Measurements from ENCODE around the gene THAP7. TPM values are rescaled to one million over a fixed set of nuclear protein-coding genes. Genes with fewer than 3 reads are reported as not detected.

THAP7 gene
- total and polyA plus RNA-seq, 9 of the 15 experiments (the other 6 are each of a cell fraction or from before 2014, with no cell fraction given) = 7.9 to 263 (median 84.1) TPM

DNA sequence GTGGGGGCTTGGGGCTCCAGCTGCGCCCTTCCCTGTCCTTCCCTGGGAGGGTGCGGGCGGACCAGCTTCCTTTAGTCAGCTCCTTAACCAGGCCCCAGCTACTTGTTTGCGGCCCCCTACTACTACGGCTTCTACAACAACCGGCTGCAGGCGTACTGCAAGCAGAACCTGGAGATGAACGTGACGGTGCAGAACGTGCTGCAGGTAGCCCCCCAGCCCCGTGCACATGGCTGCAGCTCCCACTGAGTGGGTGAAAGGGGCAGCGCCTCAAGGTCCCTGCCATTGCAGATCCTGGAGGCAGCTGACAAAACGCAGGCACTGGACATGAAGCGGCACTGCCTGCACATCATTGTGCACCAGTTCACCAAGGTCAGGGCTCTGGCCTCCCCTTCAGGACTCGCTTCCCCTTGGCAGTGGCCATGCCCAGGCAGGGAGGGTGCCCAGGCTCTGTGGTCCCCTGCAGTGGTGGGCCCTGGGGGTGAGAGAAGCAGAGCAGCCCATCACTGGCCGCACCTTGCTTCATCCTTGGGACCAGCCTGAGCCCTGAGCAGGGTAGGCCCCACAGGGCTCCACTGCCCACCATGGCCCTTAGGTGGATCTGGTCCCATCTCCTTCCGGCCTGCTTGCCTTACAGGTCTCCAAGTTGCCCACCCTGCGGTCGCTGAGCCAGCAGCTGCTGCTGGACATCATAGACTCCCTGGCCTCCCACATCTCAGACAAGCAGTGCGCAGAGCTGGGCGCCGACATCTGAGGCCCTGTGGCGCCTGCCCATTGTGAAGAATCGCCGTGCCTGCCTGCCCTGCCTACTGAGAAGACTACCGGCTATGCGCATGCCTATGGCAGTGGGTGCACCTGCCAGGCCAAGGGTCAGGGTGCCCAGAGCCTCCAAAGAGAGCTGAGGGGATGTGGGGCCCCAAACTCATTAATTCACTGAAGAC, 5.1 kb downstream of the THAP7 start:
- no peak overlapping the region for H3K4me2 ChIP-seq (ENCODE audit: insufficient read depth, low read length)
- POLR2A ChIA-PET = interaction anchor here (0.6 to 17.9 kb wide), 15 partner anchors 8 to 642 kb away, joined by 3 to 451 read pairs (median 5); partner anchors contain the start of genes AIFM3, LZTR1 and P2RX6
- H3K27ac ChIP-seq (ENCODE audit: extremely low read depth, low read depth, low read length) = no peak overlapping the region
- no peaks in the 10 kb centered on the region for H3K9me1 ChIP-seq (ENCODE audit: control insufficient read depth, insufficient read depth, low read length)
- H3K27me3 ChIP-seq (ENCODE audit: control insufficient read depth in 2 of 2, insufficient read depth in 2 of 2, low read length in 2 of 2) = no peaks in the 10 kb centered on the region
- CTCF ChIA-PET (ENCODE audit: low intra/inter-chr PET ratio) = no interaction called here
- WGBS (ENCODE audit: insufficient coverage, low coverage, missing lambda C conversion rate) = 92% methylated on average over 27 of the region's 27 CpGs
- no peak overlapping the region for H2AFZ ChIP-seq (ENCODE audit: low read depth, low read length)
- H3K4me1 ChIP-seq (replicated peaks in 1 of 2; ENCODE audit: control insufficient read depth in 2 of 2, insufficient read depth in 2 of 2, low read length in 2 of 2) = peaks cover 12 to 92% of the 10 kb centered on the region in 2 experiments
- no peak overlapping the region for H3K4me3 ChIP-seq
- H3K79me2 ChIP-seq (ENCODE audit: control insufficient read depth, insufficient read depth, low read length) = peaks cover 27% of the 10 kb centered on the region
- ATAC-seq (no peak), DNase-seq (ENCODE audit: extremely low read depth in 1 of 4, low spot score in 3 of 4) (no peak), FAIRE-seq (no peak)
- H3K9me3 ChIP-seq (replicated peaks; ENCODE audit: control insufficient read depth, insufficient read depth, low read depth, low read length) = no peaks in the 10 kb centered on the region
- in situ Hi-C loops (cut with MboI) = no loop called here
- peaks cover 91% of the 10 kb centered on the region for H3K36me3 ChIP-seq (ENCODE audit: control insufficient read depth, insufficient read depth, low read length)
- TSS peak; percentile 14 for BruUV-seq (replicated peaks)
- peaks cover 35% of the 10 kb centered on the region; the same call in 1 of the 2 replicates for H4K20me1 ChIP-seq (replicated peaks; ENCODE audit: control insufficient read depth, insufficient read depth, low read length)
- H3K9ac ChIP-seq (ENCODE audit: insufficient read depth in 1 of 2, low read depth in 2 of 2, low read length in 2 of 2) = peak overlapping the region in 1 of 2 experiments; percentile 93; a peak in 2 of 4 replicates
- intact Hi-C loops (cut with micrococcal nuclease) = no loop called here
- 0 out of 2 replicates have a peak, but pooled peaks have one; percentile 7 for TF ChIP-seq ZFPM2 (CRISPR knock-in tag; IDR thresholded peaks at IDR 0.05)
- TF ChIP-seq GMEB1 (CRISPR knock-in tag; IDR thresholded peaks at IDR 0.05) = 0 out of 2 replicates have a peak, but pooled peaks have one; percentile 18
- TF ChIP-seq ELF4 (CRISPR knock-in tag; IDR thresholded peaks at IDR 0.05) = peak; percentile 52; the same call in 1 of the 2 replicates
- TF ChIP-seq OTX1 (CRISPR knock-in tag; IDR thresholded peaks at IDR 0.05) = 0 out of 2 replicates have a peak, but pooled peaks have one; percentile 7
- no peak for TF ChIP-seq CAMTA2 (CRISPR knock-in tag; conservative IDR thresholded peaks at IDR 0.05)
- no peak for TF ChIP-seq ZSCAN29 (IDR thresholded peaks at IDR 0.05)
- TF ChIP-seq, protein P1, sequence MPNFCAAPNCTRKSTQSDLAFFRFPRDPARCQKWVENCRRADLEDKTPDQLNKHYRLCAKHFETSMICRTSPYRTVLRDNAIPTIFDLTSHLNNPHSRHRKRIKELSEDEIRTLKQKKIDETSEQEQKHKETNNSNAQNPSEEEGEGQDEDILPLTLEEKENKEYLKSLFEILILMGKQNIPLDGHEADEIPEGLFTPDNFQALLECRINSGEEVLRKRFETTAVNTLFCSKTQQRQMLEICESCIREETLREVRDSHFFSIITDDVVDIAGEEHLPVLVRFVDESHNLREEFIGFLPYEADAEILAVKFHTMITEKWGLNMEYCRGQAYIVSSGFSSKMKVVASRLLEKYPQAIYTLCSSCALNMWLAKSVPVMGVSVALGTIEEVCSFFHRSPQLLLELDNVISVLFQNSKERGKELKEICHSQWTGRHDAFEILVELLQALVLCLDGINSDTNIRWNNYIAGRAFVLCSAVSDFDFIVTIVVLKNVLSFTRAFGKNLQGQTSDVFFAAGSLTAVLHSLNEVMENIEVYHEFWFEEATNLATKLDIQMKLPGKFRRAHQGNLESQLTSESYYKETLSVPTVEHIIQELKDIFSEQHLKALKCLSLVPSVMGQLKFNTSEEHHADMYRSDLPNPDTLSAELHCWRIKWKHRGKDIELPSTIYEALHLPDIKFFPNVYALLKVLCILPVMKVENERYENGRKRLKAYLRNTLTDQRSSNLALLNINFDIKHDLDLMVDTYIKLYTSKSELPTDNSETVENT (CRISPR knock-in tag; IDR thresholded peaks at IDR 0.05) = peak; percentile 90
- 0 out of 2 replicates have a peak, but pooled peaks have one; percentile 51 for TF ChIP-seq RNF219 (CRISPR knock-in tag; IDR thresholded peaks at IDR 0.05)
- peak; percentile 32; the same call in 1 of the 2 replicates for TF ChIP-seq ZNF695 (CRISPR knock-in tag; IDR thresholded peaks at IDR 0.05)
- no peak for TF ChIP-seq MTA3 (IDR thresholded peaks at IDR 0.05; ENCODE audit: borderline replicate concordance)
- 0 out of 2 replicates have a peak, but pooled peaks have one; percentile 53 for TF ChIP-seq ZNF174 (CRISPR knock-in tag; IDR thresholded peaks at IDR 0.05)
- TF ChIP-seq KDM2B (CRISPR knock-in tag; IDR thresholded peaks at IDR 0.05) = 0 out of 2 replicates have a peak, but pooled peaks have one; percentile 46
- TF ChIP-seq ZBED1 (IDR thresholded peaks at IDR 0.05) = no peak
- TF ChIP-seq ZNF76 (CRISPR knock-in tag; IDR thresholded peaks at IDR 0.05; ENCODE audit: borderline replicate concordance) = peak; percentile 65; the same call in 1 of the 2 replicates
- TF ChIP-seq STAG1 (CRISPR knock-in tag; IDR thresholded peaks at IDR 0.05; ENCODE audit: borderline replicate concordance) = no peak
- TF ChIP-seq TCF7L2 (IDR thresholded peaks at IDR 0.05; ENCODE audit: low read depth, low read length) = no peak
